ENCODE measurements around the gene SEPTIN3. TPM values are rescaled to one million over a fixed set of nuclear protein-coding genes. Genes with fewer than 3 reads are reported as not detected.

SEPTIN3 gene
- total and polyA plus RNA-seq, 10 of the 15 experiments (the other 5 are each of a cell fraction or from before 2014, with no cell fraction given), result 0.05 to 3.1 (median 0.87) TPM

DNA sequence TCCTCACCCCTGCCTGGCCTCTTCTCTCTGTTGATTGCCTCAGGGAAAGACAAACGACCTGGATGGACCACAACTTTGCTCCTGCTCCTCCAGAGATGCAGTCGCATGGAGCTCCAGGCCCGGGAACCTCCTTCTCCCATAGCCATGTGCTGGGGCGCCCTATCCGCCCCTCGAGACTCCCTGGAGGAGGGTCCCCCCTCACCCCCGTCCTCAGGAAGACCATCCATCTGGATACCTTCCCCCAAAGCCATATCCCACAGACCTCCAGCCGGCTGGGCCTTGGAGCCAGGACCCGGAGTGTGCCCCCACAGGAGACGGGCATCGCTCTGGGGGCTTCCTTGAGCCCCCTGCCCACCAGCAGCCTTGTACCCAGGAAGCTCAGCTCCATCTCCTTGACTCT lies 2.2 kb downstream of the SEPTIN3 start:
- Histone ChIP-seq H3K4me3 (no peak overlapping the region), H3K4me2 (ENCODE audit: control insufficient read depth, insufficient read depth) (no peak overlapping the region), H3K79me2 (ENCODE audit: control insufficient read depth, insufficient read depth, low read length) (no peaks in the 10 kb centered on the region), H3K27ac (ENCODE audit: control insufficient read depth, insufficient read depth) (no peak overlapping the region), H2AFZ (ENCODE audit: control insufficient read depth, low read depth, low read length) (no peak overlapping the region), H3K36me3 (ENCODE audit: control insufficient read depth in 2 of 2, insufficient read depth in 2 of 2, low read length in 1 of 2) (no peaks in the 10 kb centered on the region), H3K9me3 (replicated peaks; ENCODE audit: control insufficient read depth, insufficient read depth, low read length) (no peaks in the 10 kb centered on the region), H3K4me1 (ENCODE audit: control insufficient read depth, insufficient read depth, low read length) (no peaks in the 10 kb centered on the region; the same call in 1 of the 2 replicates), H3K27me3 (replicated peaks in 1 of 2; ENCODE audit: control insufficient read depth in 2 of 2, insufficient read depth in 2 of 2, low read length in 1 of 2) (peaks cover 2 to 12% of the 10 kb centered on the region in 2 experiments; a peak in 3 of 4 replicates), H3K9ac (ENCODE audit: control insufficient read depth, insufficient read depth, low read length) (no peak overlapping the region), H4K20me1 (ENCODE audit: control insufficient read depth, insufficient read depth) (no peaks in the 10 kb centered on the region)
- ChIA-PET POLR2A (interaction anchor here (0.5 to 0.8 kb wide), 2 partner anchors 9 to 465 kb away, joined by 3 to 4 read pairs; no protein-coding TSS in a partner anchor), SMC1A (ENCODE audit: uncharacterized antibody, unreplicated experiment) (no interaction called here), RAD21 (ENCODE audit: unreplicated experiment) (no interaction called here), CTCF (interaction anchor here (1.7 kb wide), 1 partner anchor 9 kb away, joined by 3 read pairs; no protein-coding TSS in a partner anchor)
- ATAC-seq, result no peak
- WGBS (ENCODE audit: insufficient coverage, insufficient replicate concordance, low lambda C conversion rate, missing lambda C conversion rate), result 51% methylated on average over 11 of the region's 11 CpGs
- no TSS peak for BruUV-seq (replicated peaks)
- no peak for FAIRE-seq
- in situ Hi-C loops (cut with MboI), result no loop called here
- intact Hi-C loops (cut with micrococcal nuclease; ENCODE audit: unreplicated experiment), result no loop called here
- DNase-seq (ENCODE audit: low read depth, low spot score), result no peak
- TF ChIP-seq JUND (IDR thresholded peaks at IDR 0.05; ENCODE audit: low read depth, low read length), result no peak
- TF ChIP-seq ATF7 (IDR thresholded peaks at IDR 0.05; ENCODE audit: low read depth), result no peak
- no peak for TF ChIP-seq SIN3A (IDR thresholded peaks at IDR 0.05; ENCODE audit: low read depth, low read length)
- TF ChIP-seq E4F1 (IDR thresholded peaks at IDR 0.05; ENCODE audit: borderline replicate concordance, partially characterized antibody), result no peak
- TF ChIP-seq NBN (IDR thresholded peaks at IDR 0.05), result no peak
- no peak for TF ChIP-seq CBX3 (IDR thresholded peaks at IDR 0.05; ENCODE audit: borderline replicate concordance, low read depth)
- TF ChIP-seq TARDBP (IDR thresholded peaks at IDR 0.05; ENCODE audit: borderline replicate concordance), result no peak
- TF ChIP-seq, protein P1, sequence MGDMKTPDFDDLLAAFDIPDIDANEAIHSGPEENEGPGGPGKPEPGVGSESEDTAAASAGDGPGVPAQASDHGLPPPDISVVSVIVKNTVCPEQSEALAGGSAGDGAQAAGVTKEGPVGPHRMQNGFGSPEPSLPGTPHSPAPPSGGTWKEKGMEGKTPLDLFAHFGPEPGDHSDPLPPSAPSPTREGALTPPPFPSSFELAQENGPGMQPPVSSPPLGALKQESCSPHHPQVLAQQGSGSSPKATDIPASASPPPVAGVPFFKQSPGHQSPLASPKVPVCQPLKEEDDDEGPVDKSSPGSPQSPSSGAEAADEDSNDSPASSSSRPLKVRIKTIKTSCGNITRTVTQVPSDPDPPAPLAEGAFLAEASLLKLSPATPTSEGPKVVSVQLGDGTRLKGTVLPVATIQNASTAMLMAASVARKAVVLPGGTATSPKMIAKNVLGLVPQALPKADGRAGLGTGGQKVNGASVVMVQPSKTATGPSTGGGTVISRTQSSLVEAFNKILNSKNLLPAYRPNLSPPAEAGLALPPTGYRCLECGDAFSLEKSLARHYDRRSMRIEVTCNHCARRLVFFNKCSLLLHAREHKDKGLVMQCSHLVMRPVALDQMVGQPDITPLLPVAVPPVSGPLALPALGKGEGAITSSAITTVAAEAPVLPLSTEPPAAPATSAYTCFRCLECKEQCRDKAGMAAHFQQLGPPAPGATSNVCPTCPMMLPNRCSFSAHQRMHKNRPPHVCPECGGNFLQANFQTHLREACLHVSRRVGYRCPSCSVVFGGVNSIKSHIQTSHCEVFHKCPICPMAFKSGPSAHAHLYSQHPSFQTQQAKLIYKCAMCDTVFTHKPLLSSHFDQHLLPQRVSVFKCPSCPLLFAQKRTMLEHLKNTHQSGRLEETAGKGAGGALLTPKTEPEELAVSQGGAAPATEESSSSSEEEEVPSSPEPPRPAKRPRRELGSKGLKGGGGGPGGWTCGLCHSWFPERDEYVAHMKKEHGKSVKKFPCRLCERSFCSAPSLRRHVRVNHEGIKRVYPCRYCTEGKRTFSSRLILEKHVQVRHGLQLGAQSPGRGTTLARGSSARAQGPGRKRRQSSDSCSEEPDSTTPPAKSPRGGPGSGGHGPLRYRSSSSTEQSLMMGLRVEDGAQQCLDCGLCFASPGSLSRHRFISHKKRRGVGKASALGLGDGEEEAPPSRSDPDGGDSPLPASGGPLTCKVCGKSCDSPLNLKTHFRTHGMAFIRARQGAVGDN (IDR thresholded peaks at IDR 0.05), result no peak
- TF ChIP-seq, protein P2, sequence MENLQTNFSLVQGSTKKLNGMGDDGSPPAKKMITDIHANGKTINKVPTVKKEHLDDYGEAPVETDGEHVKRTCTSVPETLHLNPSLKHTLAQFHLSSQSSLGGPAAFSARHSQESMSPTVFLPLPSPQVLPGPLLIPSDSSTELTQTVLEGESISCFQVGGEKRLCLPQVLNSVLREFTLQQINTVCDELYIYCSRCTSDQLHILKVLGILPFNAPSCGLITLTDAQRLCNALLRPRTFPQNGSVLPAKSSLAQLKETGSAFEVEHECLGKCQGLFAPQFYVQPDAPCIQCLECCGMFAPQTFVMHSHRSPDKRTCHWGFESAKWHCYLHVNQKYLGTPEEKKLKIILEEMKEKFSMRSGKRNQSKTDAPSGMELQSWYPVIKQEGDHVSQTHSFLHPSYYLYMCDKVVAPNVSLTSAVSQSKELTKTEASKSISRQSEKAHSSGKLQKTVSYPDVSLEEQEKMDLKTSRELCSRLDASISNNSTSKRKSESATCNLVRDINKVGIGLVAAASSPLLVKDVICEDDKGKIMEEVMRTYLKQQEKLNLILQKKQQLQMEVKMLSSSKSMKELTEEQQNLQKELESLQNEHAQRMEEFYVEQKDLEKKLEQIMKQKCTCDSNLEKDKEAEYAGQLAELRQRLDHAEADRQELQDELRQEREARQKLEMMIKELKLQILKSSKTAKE (IDR thresholded peaks at IDR 0.05; ENCODE audit: low read depth, poor library complexity, severe bottlenecking), result no peak
- TF ChIP-seq, protein P3, sequence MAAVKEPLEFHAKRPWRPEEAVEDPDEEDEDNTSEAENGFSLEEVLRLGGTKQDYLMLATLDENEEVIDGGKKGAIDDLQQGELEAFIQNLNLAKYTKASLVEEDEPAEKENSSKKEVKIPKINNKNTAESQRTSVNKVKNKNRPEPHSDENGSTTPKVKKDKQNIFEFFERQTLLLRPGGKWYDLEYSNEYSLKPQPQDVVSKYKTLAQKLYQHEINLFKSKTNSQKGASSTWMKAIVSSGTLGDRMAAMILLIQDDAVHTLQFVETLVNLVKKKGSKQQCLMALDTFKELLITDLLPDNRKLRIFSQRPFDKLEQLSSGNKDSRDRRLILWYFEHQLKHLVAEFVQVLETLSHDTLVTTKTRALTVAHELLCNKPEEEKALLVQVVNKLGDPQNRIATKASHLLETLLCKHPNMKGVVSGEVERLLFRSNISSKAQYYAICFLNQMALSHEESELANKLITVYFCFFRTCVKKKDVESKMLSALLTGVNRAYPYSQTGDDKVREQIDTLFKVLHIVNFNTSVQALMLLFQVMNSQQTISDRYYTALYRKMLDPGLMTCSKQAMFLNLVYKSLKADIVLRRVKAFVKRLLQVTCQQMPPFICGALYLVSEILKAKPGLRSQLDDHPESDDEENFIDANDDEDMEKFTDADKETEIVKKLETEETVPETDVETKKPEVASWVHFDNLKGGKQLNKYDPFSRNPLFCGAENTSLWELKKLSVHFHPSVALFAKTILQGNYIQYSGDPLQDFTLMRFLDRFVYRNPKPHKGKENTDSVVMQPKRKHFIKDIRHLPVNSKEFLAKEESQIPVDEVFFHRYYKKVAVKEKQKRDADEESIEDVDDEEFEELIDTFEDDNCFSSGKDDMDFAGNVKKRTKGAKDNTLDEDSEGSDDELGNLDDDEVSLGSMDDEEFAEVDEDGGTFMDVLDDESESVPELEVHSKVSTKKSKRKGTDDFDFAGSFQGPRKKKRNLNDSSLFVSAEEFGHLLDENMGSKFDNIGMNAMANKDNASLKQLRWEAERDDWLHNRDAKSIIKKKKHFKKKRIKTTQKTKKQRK (IDR thresholded peaks at IDR 0.05; ENCODE audit: low read depth, low read length), result no peak
- no peak for TF ChIP-seq SMC3 (IDR thresholded peaks at IDR 0.05; ENCODE audit: borderline replicate concordance, low read length)
- no peak for TF ChIP-seq CHD1 (IDR thresholded peaks at IDR 0.05; ENCODE audit: low read depth, low read length)
- TF ChIP-seq TCF3 (IDR thresholded peaks at IDR 0.05; ENCODE audit: borderline replicate concordance, insufficient read depth, low read depth, low read length), result no peak

Data from GM12878 (cell line).